HEK293T (cell line): ENCODE measurements around the gene AGBL1.

Experiments used
- CTCF ChIA-PET: fragments of 350-600 bp; formaldehyde crosslinking; extraction: SDS; loops from one replicate; lab custom pipeline; 2021; ENCODE audit warnings: antibody characterized with exemption, inconsistent platforms; lab: Yijun Ruan, JAX
- POLR2A ChIA-PET: fragments of 350-600 bp; formaldehyde crosslinking; extraction: SDS; loops from one replicate; lab custom pipeline; 2020; ENCODE audit warnings: antibody characterized with exemption, inconsistent platforms; lab: Yijun Ruan, JAX
- DNase-seq: peaks from one replicate; pipeline ENCODE4 v3.0.0; 2012; ENCODE audit warnings: mixed read lengths; ENCODE audit errors: extremely low spot score
- ARNT ChIP-seq: fragments of 450-650 bp; IDR thresholded peaks from 2 replicates; pipeline ENCODE4 v1.6.1; 2017; ENCODE audit warnings: mild to moderate bottlenecking
- BHLHE40 ChIP-seq: fragments of 450-650 bp; IDR thresholded peaks from 2 replicates; pipeline ENCODE4 v1.6.1; 2016; ENCODE audit warnings: mild to moderate bottlenecking, moderate library complexity, borderline replicate concordance
- CTBP1 ChIP-seq: fragments of 450-650 bp; IDR thresholded peaks from 2 replicates; pipeline ENCODE4 v1.6.1; 2016; ENCODE audit warnings: borderline replicate concordance
- ELF4 ChIP-seq: fragments of 450-650 bp; IDR thresholded peaks from 2 replicates; pipeline ENCODE4 v1.6.1; 2017; ENCODE audit warnings: antibody characterized with exemption
- FOXA1 ChIP-seq: fragments of 450-650 bp; IDR thresholded peaks from 2 replicates; pipeline ENCODE4 v1.6.1; 2016; ENCODE audit warnings: mild to moderate bottlenecking
- FOXK2 ChIP-seq: fragments of 450-650 bp; IDR thresholded peaks from 2 replicates; pipeline ENCODE4 v1.6.1; 2016; ENCODE audit warnings: mild to moderate bottlenecking
- FOXM1 ChIP-seq: fragments of 450-650 bp; IDR thresholded peaks from 2 replicates; pipeline ENCODE4 v1.6.1; 2017; ENCODE audit warnings: mild to moderate bottlenecking, borderline replicate concordance
- HDGF ChIP-seq: fragments of 450-650 bp; IDR thresholded peaks from 2 replicates; pipeline ENCODE4 v1.6.1; 2017; ENCODE audit warnings: antibody characterized with exemption, borderline replicate concordance
- L3MBTL2 ChIP-seq: fragments of 450-650 bp; conservative IDR thresholded peaks from 2 replicates; pipeline ENCODE4 v1.6.1; 2016; ENCODE audit warnings: mild to moderate bottlenecking
- LEF1 ChIP-seq: fragments of 450-650 bp; IDR thresholded peaks from 2 replicates; pipeline ENCODE4 v1.6.1; 2017; ENCODE audit warnings: mild to moderate bottlenecking, borderline replicate concordance
- NFRKB ChIP-seq: fragments of 450-650 bp; IDR thresholded peaks from 2 replicates; pipeline ENCODE4 v1.6.1; 2016; ENCODE audit warnings: mild to moderate bottlenecking, moderate library complexity
- PKNOX1 ChIP-seq: fragments of 450-650 bp; IDR thresholded peaks from 2 replicates; pipeline ENCODE4 v1.6.1; 2016
- SP1 ChIP-seq: fragments of 450-650 bp; IDR thresholded peaks from 2 replicates; pipeline ENCODE4 v1.6.1; 2017
- SUZ12 ChIP-seq: fragments of 450-650 bp; IDR thresholded peaks from 2 replicates; pipeline ENCODE4 v1.6.1; 2016; ENCODE audit warnings: mild to moderate bottlenecking
- TARDBP ChIP-seq: fragments of 450-650 bp; IDR thresholded peaks from 2 replicates; pipeline ENCODE4 v1.6.1; 2016
- ZNF384 ChIP-seq: fragments of 450-650 bp; IDR thresholded peaks from 2 replicates; pipeline ENCODE4 v1.6.1; 2016

AGBL1 gene

GRCh38 chr15:86268558-86268957 is 188.9 kb downstream of the AGBL1 start:
- CTCF ChIA-PET = no interaction called here
- no peak for DNase-seq
- POLR2A ChIA-PET = no interaction called here
- TF ChIP-seq ELF4 (no peak), L3MBTL2 (no peak), FOXA1 (no peak), SUZ12 (no peak), HDGF (no peak), FOXK2 (no peak), LEF1 (no peak), NFRKB (no peak)

DNA sequence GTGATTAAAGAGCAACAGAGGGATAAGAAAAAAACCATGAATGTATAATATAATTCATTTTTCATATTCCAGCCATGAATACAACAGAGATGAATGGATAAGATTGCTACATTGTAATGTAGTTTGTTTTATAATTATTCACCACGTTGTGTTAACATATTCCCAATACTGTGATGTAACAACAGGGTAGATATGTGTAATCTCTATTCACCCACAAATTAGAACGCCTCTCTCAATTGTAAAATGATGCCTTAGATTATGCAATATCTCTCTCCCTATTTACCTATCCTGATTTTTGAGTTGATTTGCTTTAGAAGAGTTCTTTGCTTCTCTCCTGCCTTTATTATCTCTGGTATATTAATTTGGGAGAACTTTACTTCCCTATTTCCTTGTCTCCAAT is 193.6 kb downstream of the AGBL1 start:
- no peak for TF ChIP-seq SP1
- POLR2A ChIA-PET = no interaction called here
- DNase-seq = no peak
- CTCF ChIA-PET = interaction anchor here (0.6 kb wide), 1 partner anchor 519 kb away, joined by 4 read pairs; no protein-coding TSS in a partner anchor

- POLR2A ChIA-PET = no interaction called here
- no peak for DNase-seq
- TF ChIP-seq BHLHE40 (no peak), ZNF384 (no peak), FOXK2 (no peak), SP1 (no peak), TARDBP (no peak), HDGF (no peak), LEF1 (no peak), L3MBTL2 (no peak), ELF4 (no peak), NFRKB (no peak)
- CTCF ChIA-PET = interaction anchor here (0.8 kb wide), 1 partner anchor 38 kb away, joined by 3 read pairs; no protein-coding TSS in a partner anchor
These were observed 195.7 kb downstream of the AGBL1 start for GRCh38 chr15:86275361-86275760.

DNA sequence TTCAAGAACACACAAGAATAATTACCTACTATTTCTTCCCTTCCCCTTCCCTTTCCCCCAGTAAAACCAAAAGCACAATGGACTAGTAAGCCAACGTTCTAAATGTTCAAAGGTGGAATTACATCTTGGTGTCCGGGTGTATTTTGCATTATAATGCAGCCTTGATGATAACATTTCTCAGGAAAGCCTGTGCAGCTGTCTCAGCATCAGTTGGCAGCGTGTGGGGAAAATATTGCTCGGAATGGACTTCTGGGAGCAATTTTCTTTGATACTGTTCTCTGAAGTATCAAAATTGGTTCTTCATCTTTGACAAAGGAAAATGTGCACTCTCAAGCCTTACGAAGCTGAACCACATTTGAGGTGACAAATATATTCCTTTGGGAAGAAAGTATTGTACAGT is 198.9 kb downstream of the AGBL1 start:
- DNase-seq = no peak
- POLR2A ChIA-PET = no interaction called here
- CTCF ChIA-PET = no interaction called here
- TF ChIP-seq SUZ12 (no peak), L3MBTL2 (no peak), FOXA1 (no peak), FOXM1 (no peak), FOXK2 (no peak), PKNOX1 (no peak), TARDBP (no peak), CTBP1 (no peak)

- ChIA-PET CTCF (no interaction called here), POLR2A (no interaction called here)
- no peak for TF ChIP-seq PKNOX1
- TF ChIP-seq ELF4 = no peak
- no peak for TF ChIP-seq ARNT
- no peak for TF ChIP-seq TARDBP
- no peak for TF ChIP-seq NFRKB
- no peak for TF ChIP-seq BHLHE40
- no peak for TF ChIP-seq FOXA1
- no peak for TF ChIP-seq FOXK2
- no peak for TF ChIP-seq FOXM1
- no peak for TF ChIP-seq SUZ12
- no peak for TF ChIP-seq ZNF384
- TF ChIP-seq SP1 = no peak
- no peak for TF ChIP-seq LEF1
- no peak for TF ChIP-seq L3MBTL2
- TF ChIP-seq HDGF = no peak
- DNase-seq = no peak
These were observed 205.0 kb downstream of the AGBL1 start for GRCh38 chr15:86284635-86285034.

GRCh38 chr15:86295511-86295910 is 215.8 kb downstream of the AGBL1 start:
- TF ChIP-seq SUZ12 (no peak), FOXA1 (no peak), ARNT (no peak), CTBP1 (no peak), ELF4 (no peak), PKNOX1 (no peak), L3MBTL2 (no peak), FOXK2 (no peak)
- DNase-seq = no peak
- ChIA-PET CTCF (interaction anchor here (0.6 kb wide), 1 partner anchor 246 kb away, joined by 5 read pairs; no protein-coding TSS in a partner anchor), POLR2A (no interaction called here)

- TF ChIP-seq TARDBP (no peak), SUZ12 (no peak), BHLHE40 (no peak), CTBP1 (no peak), ZNF384 (no peak), L3MBTL2 (no peak), ARNT (no peak), FOXM1 (no peak), ELF4 (no peak), SP1 (no peak), PKNOX1 (no peak), HDGF (no peak), FOXK2 (no peak), NFRKB (no peak)
- POLR2A ChIA-PET = no interaction called here
- no peak for DNase-seq
- CTCF ChIA-PET = no interaction called here
These were observed 217.1 kb downstream of the AGBL1 start for GRCh38 chr15:86296769-86297168.
